Activated CD4-positive, alpha-beta T cell treated with anti-CD3 and anti-CD28 coated beads, Interleukin-2, amount 50 U/mL, for 24 hours (primary cell): ENCODE measurements around the gene LDB1.

Experiments
- DNase-seq, 2 donors: peaks; one replicate each; pipeline ENCODE4 v3.0.0-alpha.2; 2020; ENCODE audit warnings: low read depth in 1 of 2, low spot score in 1 of 2

The LDB1 gene

GRCh38 chr10:102113956-102114857, 6.0 kb downstream of the LDB1 start:
- no peak for DNase-seq

- no peak for DNase-seq
Observed at GRCh38 chr10:102113261-102113955, 6.8 kb downstream of the LDB1 start.

- DNase-seq = no peak
Observed at GRCh38 chr10:102112210-102112817, 7.9 kb downstream of the LDB1 start.

DNA sequence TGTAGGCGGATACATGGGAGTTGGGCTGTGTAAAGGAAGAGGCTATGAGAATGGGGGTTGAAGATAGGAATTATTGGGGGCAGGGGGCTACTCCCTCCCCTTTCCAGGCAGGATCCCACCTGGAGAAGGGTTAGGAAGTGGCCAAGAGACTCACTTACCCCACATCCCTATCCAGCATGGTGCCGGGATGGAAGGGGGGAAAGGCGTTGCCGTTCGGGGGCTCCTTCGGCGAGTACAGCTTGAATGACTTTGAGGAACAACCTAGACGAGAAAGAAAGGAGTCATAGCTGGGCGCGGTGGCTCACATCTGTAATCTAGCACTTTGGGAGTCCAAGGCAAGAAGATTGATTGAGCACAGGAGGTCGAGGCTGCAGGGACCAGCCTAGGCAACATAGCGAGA, 8.9 kb downstream of the LDB1 start:
- no peak for DNase-seq

- DNase-seq = no peak
Observed at GRCh38 chr10:102109166-102110116, 10.7 kb downstream of the LDB1 start.

DNA sequence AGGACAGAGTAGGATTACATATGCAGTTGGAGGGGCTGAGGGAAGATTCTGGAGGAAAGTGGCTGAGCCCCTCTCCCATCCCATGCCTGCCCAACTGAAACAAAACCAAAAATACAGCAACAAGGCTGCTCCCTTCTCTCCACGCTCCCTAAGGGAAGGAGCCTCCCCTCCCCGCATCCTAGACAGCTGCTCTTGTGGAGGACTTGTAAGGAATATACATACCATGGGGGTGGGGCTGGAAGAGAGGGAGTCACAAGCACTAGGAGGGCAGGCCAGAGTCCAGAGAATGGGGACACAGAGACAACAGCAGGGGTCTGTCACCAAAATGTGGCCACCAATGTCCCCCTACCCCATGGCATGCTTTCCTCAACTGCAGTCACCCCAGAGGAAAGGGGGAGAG, 13.2 kb downstream of the LDB1 start:
- no peak for DNase-seq

DNA sequence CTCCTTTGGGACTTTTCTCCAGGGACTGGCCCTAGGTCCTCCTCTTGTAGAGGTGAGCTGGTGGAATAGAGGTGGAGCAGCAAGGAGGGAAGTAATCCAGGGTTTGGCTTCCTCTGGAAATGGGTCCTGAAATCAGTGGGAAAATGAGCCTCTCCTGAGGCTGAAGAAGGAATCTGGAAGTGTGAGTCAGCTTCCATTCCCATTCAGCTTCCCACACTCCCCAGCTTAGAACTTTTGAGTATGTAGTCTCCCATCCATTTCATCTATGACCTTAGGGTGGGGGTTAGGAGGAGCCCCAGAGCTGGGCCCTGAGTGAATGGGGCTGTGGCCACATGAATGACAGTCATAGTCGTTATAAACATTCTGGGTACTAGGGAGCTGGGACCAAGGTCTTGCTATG, 17.7 kb downstream of the LDB1 start:
- no peak for DNase-seq

- DNase-seq = no peak
Observed at GRCh38 chr10:102101152-102101551, 19.0 kb downstream of the LDB1 start.

DNA sequence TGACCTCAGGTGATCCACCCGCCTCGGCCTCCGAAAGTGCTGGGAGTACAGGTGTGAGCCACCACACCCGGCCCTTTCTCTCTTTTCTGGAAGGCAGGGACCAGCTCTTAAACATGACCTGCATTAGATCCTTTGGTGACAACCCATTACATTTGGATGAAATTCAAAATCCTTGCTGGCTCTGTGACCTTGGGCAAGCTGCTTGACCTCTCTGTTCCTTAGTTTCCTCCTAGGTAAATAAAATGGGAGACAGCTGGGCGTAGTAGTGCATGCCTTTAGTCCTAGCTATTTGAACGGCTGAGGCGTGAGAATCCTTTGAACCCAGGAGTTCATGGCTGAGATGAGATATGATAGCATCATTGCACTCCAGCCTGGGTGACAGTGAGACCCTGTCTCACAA, 23.7 kb downstream of the LDB1 start:
- no peak for DNase-seq

DNA sequence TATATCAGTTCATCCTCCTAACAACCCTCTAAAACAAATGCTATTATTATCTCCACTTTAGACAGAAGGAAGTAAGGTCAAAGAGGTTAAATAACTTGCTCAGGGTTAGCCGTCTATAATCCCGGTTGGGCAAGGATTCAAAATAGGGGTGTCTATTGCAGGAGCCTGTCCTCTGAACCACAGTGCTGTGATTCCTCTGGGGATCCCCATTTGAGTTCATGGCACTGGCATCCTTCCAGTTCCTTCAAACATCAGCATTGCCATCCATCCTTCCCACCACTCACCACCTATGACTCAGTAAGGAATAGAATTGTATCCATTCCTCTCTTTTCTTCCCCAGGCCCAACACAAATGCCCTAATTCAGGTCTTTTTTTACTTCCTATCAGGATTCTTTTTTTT, 29.4 kb downstream of the LDB1 start:
- no peak for DNase-seq

DNA sequence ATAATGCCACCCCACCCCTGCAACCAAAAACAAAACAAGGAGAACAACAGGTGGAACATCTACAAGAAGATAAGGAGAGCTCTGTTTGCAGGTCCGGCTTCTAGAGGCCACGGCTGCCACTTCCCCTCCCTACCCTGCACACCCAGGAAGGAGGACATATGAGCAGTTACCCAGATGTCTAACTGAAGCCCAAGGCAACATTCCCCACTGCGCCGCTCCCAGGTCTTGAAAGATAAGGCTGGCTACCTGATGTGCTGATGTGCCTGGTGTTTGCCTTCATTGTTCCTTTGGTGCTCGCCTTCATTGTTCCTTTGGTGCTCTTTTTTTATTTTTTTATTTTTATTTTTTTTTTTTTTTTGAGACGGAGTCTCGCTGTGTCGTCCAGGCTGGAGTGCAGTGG, 34.0 kb downstream of the LDB1 start:
- no peak for DNase-seq

- no peak for DNase-seq
Observed at GRCh38 chr10:102085336-102085735, 34.8 kb downstream of the LDB1 start.

GRCh38 chr10:102083541-102083940, 36.6 kb downstream of the LDB1 start:
- DNase-seq = no peak

GRCh38 chr10:102072673-102073527, 47.3 kb downstream of the LDB1 start:
- peak; percentile 65 to 78 for DNase-seq

DNA sequence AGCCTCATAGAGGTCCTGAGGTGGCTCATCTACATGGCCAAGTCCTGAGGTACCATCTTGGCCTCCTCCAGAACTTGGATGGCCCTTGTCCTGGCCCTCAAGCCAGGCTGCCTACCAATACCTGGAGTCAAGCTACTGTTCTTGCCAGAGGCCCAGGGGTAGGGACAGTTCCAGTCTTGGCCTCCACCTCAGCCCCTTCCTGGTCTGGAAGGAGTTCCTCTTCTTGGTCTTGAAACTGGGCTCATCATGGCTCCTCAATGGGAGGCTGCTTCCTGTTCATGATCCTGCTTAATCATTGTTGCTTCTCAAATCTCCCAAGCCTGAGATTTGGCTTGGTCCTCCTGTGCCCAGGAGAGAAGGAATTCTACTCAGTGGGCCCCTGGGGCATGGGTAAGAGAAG, 51.1 kb downstream of the LDB1 start:
- no peak for DNase-seq

DNA sequence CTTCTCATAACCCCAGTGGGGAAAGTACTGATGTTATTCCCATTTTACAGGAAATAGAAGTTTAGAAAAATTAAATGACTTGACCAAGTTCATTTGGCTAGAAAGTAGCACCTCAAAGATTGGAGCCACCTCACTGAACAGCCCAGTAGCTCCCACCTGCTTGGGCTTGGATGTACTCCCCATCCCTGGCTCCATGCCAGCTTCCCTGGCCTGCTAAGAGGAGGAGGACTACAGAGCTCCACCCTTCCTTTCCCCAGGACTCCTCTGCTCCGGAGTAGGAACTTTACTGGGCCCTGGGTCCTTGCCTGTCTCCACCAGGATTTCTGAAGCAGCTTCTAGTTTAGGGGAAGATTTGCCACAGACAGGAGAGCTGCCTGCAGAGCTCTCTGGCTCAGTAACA, 52.0 kb downstream of the LDB1 start:
- DNase-seq = no peak

- DNase-seq = no peak
Observed at GRCh38 chr10:102067091-102067916, 52.9 kb downstream of the LDB1 start.

DNA sequence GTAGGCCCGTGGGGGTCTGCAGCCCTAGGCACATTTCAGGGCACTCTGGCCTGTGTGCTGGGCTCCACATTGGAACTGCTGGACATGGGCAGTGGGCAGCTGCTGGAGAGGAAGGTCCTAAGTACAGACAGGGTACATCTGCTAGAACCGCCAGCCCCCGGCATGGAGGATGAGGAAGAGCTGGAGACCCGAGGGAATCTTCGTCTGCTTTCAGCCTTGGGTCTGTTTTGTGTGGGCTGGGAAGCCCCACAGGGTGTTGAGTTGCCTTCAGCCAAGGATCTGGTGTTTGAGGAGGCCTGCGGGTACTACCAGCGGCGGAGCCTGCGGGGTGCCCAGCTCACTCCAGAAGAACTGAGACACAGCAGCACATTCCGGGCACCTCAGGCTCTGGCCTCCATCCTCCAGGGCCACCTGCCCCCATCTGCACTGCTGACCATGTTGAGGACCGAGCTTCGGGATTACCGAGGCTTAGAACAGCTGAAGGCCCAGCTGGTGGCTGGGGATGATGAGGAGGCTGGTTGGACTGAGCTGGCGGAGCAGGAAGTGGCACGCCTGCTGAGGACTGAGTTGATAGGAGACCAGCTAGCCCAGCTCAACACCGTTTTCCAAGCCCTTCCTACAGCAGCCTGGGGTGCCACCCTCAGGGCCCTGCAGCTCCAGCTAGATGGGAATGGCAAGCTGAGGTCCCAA, 53.6 kb downstream of the LDB1 start:
- DNase-seq = no peak
